ENCODE results near the gene GPR85.
"Not testable (repeated sequence)": the region's sequence is repeated elsewhere in the genome, so short reads cannot be mapped to it uniquely, and the experiment has no call there.

GPR85 gene

DNA sequence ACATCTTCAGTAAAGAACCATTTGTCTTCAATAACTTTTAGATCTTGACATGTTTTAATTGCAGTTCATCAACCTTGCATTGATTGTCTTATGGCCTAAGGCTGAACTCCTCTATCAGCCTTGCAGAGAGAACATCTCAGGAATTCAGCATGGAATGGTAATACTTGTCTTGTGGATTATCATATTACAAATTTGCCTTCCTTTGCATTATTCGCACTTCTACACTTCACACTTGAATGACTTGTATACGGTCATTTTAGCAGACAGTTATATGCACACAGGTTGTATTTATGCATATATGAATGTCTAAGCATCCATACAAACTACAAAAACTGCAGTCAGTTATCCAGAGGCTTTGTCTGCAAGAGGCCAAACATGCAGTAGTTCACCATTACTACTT, 31.7 kb downstream of the GPR85 start:
- H3K27me3 ChIP-seq: no peaks in the 10 kb centered on the region
- H3K4me1 ChIP-seq: no peaks in the 10 kb centered on the region
- H3K4me3 ChIP-seq: no peak overlapping the region
- no peaks in the 10 kb centered on the region for H3K9me3 ChIP-seq
- TF ChIP-seq, protein P1, sequence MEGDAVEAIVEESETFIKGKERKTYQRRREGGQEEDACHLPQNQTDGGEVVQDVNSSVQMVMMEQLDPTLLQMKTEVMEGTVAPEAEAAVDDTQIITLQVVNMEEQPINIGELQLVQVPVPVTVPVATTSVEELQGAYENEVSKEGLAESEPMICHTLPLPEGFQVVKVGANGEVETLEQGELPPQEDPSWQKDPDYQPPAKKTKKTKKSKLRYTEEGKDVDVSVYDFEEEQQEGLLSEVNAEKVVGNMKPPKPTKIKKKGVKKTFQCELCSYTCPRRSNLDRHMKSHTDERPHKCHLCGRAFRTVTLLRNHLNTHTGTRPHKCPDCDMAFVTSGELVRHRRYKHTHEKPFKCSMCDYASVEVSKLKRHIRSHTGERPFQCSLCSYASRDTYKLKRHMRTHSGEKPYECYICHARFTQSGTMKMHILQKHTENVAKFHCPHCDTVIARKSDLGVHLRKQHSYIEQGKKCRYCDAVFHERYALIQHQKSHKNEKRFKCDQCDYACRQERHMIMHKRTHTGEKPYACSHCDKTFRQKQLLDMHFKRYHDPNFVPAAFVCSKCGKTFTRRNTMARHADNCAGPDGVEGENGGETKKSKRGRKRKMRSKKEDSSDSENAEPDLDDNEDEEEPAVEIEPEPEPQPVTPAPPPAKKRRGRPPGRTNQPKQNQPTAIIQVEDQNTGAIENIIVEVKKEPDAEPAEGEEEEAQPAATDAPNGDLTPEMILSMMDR (IDR thresholded peaks at IDR 0.05): no peak
- no peak overlapping the region for H3K27ac ChIP-seq
- no peak for DNase-seq
- H3K36me3 ChIP-seq: no peaks in the 10 kb centered on the region
- intact Hi-C loops (cut with DNase I; ENCODE audit: low total_unique reads): no loop called here

DNA sequence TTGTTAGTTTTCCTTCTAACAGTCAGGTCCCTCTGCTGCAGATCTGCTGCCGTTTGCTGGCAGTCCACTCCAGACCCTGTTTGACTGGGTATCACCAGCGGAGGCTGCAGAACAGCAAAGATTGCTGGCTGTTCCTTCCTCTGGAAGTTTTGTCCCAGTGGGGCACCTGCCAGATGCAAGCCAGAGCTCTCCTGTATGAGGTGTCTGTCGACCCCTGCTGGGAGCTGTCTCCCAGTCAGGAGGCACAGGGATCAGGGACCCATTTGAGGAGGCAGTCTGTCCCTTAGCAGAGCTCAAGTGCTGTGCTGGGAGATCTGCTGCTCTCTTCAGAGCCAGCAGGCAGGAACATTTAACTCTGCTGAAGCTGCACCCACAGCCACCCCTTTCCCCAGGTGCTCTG, 32.4 kb downstream of the GPR85 start:
- H3K36me3 ChIP-seq; intact Hi-C loops (cut with DNase I; ENCODE audit: low total_unique reads); H3K4me3 ChIP-seq; H3K27me3 ChIP-seq; DNase-seq; H3K4me1 ChIP-seq; H3K9me3 ChIP-seq; H3K27ac ChIP-seq: not testable (repeated sequence)

DNA sequence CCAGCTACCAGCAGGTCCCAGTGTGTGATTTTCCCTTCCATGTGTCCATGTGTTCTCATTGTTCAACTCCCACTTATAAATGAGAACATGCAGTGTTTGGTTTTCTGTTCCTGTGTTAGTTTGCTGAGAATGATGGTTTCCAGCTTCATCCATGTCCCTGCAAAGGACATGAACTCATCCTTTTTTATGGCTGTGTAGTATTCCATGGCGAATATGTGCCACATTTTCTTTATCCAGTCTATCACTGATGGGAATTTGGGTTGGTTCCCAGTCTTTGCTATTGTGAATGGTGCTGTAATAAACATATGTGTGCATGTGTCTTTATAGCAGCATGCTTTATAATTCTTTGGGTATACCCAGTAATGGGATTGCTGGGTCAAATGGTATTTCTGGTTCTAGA, 37.4 kb downstream of the GPR85 start:
- H3K27me3 ChIP-seq; H3K4me3 ChIP-seq; H3K4me1 ChIP-seq; DNase-seq; H3K9me3 ChIP-seq; H3K36me3 ChIP-seq; H3K27ac ChIP-seq; intact Hi-C loops (cut with DNase I; ENCODE audit: low total_unique reads): not testable (repeated sequence)

DNA sequence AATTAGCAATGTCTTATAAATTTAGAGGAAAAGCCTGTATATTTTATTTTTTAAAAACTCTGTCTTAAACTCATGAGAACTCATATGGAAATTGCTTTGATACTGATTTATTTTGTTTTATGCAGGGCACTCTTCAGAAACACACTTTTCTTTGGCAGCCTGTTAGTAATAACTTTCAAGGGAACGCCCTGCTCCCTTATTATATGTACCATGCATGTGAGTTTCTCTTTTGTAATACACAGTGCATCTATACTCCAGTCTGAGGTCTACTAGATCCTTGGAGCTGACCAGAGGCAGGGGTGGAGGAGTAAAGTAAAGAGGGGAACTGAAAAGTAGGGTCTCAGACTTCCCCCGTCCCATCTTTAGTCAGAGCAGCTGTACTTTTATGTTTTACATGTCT, 40.2 kb downstream of the GPR85 start:
- TF ChIP-seq, protein P1 (IDR thresholded peaks at IDR 0.05): no peak
- Histone ChIP-seq H3K27me3 (no peaks in the 10 kb centered on the region), H3K4me1 (no peaks in the 10 kb centered on the region), H3K36me3 (no peaks in the 10 kb centered on the region), H3K4me3 (no peak overlapping the region), H3K27ac (no peak overlapping the region), H3K9me3 (no peaks in the 10 kb centered on the region)
- DNase-seq: no peak
- intact Hi-C loops (cut with DNase I; ENCODE audit: low total_unique reads): no loop called here

DNA sequence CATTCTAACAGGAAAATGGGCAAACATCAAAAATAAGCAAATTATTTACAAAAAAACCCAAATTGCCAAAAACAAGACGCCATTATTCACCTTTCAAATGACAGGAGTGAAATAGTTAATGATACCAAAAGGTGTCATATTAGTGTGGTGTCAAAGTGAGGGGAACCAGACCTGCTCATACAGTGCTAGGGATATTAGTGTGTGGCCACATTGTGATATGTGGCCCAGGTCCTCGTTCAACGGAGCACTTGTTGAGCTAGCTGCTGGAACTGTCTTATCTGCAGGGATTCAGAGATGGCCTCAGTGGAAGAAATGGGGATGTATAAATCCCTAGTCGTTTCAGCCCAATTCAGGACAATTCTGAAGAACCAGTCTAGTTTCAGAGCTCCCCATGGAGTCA, 41.2 kb downstream of the GPR85 start:
- TF ChIP-seq, protein P1 (IDR thresholded peaks at IDR 0.05): no peak
- intact Hi-C loops (cut with DNase I; ENCODE audit: low total_unique reads): no loop called here
- no peak for DNase-seq
- no peak overlapping the region for H3K27ac ChIP-seq
- no peaks in the 10 kb centered on the region for H3K4me1 ChIP-seq
- no peaks in the 10 kb centered on the region for H3K27me3 ChIP-seq
- no peaks in the 10 kb centered on the region for H3K36me3 ChIP-seq
- no peaks in the 10 kb centered on the region for H3K9me3 ChIP-seq
- no peak overlapping the region for H3K4me3 ChIP-seq

DNA sequence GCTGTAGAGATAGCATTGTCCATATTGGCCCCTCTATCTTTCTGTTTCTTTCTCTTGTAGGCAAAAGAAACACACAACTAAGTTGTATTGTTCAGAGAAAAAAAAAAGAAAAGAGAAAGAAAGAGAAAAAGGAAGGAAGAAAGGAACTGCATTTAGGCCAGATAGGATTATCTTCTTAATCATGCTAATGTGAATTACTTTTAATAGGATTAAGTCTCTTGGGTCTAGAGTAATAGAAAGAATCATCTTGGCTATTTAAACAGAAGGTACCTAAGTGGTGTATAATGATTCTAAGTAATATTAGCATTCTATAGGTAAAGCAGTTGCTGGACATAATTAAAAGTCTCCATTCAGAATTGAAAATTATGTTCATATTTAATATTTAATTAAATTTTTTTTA, 42.2 kb downstream of the GPR85 start:
- H3K27me3 ChIP-seq: no peaks in the 10 kb centered on the region
- H3K9me3 ChIP-seq: no peaks in the 10 kb centered on the region
- H3K4me1 ChIP-seq: no peaks in the 10 kb centered on the region
- H3K4me3 ChIP-seq: no peak overlapping the region
- no peak overlapping the region for H3K27ac ChIP-seq
- DNase-seq: no peak
- TF ChIP-seq, protein P1 (IDR thresholded peaks at IDR 0.05): no peak
- H3K36me3 ChIP-seq: no peaks in the 10 kb centered on the region
- intact Hi-C loops (cut with DNase I; ENCODE audit: low total_unique reads): no loop called here

DNA sequence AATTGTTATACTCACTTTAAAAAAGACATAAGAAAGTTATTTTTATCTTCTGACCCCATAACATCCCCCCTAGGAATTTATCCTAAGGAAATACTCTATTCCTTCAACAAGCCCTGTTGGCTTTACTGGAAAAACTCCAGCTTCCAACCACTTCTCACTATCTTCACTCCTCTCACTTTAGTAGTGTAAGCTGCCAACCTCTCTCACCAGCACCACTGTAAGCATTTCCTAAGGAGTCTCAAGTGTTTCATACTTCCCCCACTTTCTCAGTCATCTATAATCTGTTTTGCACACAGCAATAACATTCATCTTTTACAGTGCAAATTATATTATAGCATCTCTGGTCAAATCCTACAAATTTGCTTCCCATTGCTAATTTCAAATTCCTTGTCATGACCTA, 45.8 kb downstream of the GPR85 start:
- no peaks in the 10 kb centered on the region for H3K9me3 ChIP-seq
- TF ChIP-seq, protein P1 (IDR thresholded peaks at IDR 0.05): no peak
- H3K4me1 ChIP-seq: no peaks in the 10 kb centered on the region
- DNase-seq: no peak
- intact Hi-C loops (cut with DNase I; ENCODE audit: low total_unique reads): no loop called here
- H3K36me3 ChIP-seq: no peaks in the 10 kb centered on the region
- no peak overlapping the region for H3K4me3 ChIP-seq
- H3K27me3 ChIP-seq: no peaks in the 10 kb centered on the region
- H3K27ac ChIP-seq: no peak overlapping the region
